ENCODE measurements around the gene STIM2. TPM values are rescaled to one million over a fixed set of nuclear protein-coding genes. Genes with fewer than 3 reads are reported as not detected.

Gene STIM2
- total and polyA plus RNA-seq, 10 of the 15 experiments (the other 5 are each of a cell fraction or from before 2014, with no cell fraction given): 4.7 to 41.5 (median 16.9) TPM

DNA sequence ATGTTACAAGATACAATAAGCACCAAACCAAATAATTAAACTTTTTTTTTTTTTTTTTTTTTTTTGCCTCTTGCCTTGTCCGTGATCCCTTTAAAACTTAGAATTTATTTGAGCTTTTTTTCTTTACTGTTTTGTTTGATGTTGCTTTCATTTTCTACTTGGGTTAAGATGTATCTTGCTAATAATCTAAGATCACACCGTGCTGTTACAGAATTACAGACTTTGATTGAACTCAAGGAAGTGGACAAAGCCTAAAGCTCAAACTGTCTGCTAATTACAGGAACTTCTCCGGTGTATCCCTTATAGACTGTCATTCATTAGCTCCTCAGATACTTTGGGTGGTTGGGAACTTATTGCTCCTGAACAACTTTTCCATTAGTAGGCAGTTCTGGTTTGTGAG, 26.5 kb downstream of the STIM2 start:
- Histone ChIP-seq H3K36me3 (ENCODE audit: control insufficient read depth in 2 of 2, insufficient read depth in 2 of 2, low read length in 1 of 2) (no peaks in the 10 kb centered on the region), H3K27ac (ENCODE audit: control insufficient read depth, insufficient read depth) (no peak overlapping the region), H3K4me3 (no peak overlapping the region), H3K4me2 (ENCODE audit: control insufficient read depth, insufficient read depth) (peak overlapping the region; percentile 45; the same call in 1 of the 2 replicates), H3K9me3 (replicated peaks; ENCODE audit: control insufficient read depth, insufficient read depth, low read length) (peaks cover 1% of the 10 kb centered on the region; the same call in 2 of the 3 replicates), H3K9ac (ENCODE audit: control insufficient read depth, insufficient read depth, low read length) (no peak overlapping the region), H3K27me3 (replicated peaks in 1 of 2; ENCODE audit: control insufficient read depth in 2 of 2, insufficient read depth in 2 of 2, low read length in 1 of 2) (no peaks in the 10 kb centered on the region), H4K20me1 (ENCODE audit: control insufficient read depth, insufficient read depth) (no peaks in the 10 kb centered on the region), H2AFZ (ENCODE audit: control insufficient read depth, low read depth, low read length) (no peak overlapping the region; the same call in 1 of the 2 replicates), H3K79me2 (ENCODE audit: control insufficient read depth, insufficient read depth, low read length) (peaks cover 32% of the 10 kb centered on the region), H3K4me1 (ENCODE audit: control insufficient read depth, insufficient read depth, low read length) (peaks cover 30% of the 10 kb centered on the region)
- no peak for ATAC-seq
- ChIA-PET POLR2A (interaction anchor here (0.6 to 5.6 kb wide), 15 partner anchors 19 to 1575 kb away, joined by 3 to 51 read pairs (median 4); partner anchors contain the start of gene STIM2), CTCF (interaction anchor here (0.6 to 3.7 kb wide), 9 partner anchors 11 to 113 kb away, joined by 3 to 22 read pairs (median 3); no protein-coding TSS in a partner anchor), SMC1A (ENCODE audit: uncharacterized antibody, unreplicated experiment) (interaction anchor here (0.6 to 6.6 kb wide), 20 partner anchors 9 to 142 kb away, joined by 3 to 116 read pairs (median 9); partner anchors contain the start of gene STIM2), RAD21 (ENCODE audit: unreplicated experiment) (interaction anchor here (0.7 to 6.5 kb wide), 17 partner anchors 13 to 122 kb away, joined by 3 to 82 read pairs (median 11); partner anchors contain the start of gene STIM2)
- WGBS (ENCODE audit: insufficient coverage, insufficient replicate concordance, low lambda C conversion rate, missing lambda C conversion rate): 76% methylated on average over 3 of the region's 3 CpGs
- TF ChIP-seq, protein P1, sequence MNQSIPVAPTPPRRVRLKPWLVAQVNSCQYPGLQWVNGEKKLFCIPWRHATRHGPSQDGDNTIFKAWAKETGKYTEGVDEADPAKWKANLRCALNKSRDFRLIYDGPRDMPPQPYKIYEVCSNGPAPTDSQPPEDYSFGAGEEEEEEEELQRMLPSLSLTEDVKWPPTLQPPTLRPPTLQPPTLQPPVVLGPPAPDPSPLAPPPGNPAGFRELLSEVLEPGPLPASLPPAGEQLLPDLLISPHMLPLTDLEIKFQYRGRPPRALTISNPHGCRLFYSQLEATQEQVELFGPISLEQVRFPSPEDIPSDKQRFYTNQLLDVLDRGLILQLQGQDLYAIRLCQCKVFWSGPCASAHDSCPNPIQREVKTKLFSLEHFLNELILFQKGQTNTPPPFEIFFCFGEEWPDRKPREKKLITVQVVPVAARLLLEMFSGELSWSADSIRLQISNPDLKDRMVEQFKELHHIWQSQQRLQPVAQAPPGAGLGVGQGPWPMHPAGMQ (IDR thresholded peaks at IDR 0.05; ENCODE audit: borderline replicate concordance): no peak
- no peak for TF ChIP-seq IRF4 (IDR thresholded peaks at IDR 0.05; ENCODE audit: low read depth, low read length)
- no peak for TF ChIP-seq HDAC2 (IDR thresholded peaks at IDR 0.05)
- no peak for TF ChIP-seq GABPA (IDR thresholded peaks at IDR 0.05; ENCODE audit: low read depth)
- no peak for TF ChIP-seq SP1 (IDR thresholded peaks at IDR 0.05; ENCODE audit: low read depth, low read length)
- TF ChIP-seq, protein P2, sequence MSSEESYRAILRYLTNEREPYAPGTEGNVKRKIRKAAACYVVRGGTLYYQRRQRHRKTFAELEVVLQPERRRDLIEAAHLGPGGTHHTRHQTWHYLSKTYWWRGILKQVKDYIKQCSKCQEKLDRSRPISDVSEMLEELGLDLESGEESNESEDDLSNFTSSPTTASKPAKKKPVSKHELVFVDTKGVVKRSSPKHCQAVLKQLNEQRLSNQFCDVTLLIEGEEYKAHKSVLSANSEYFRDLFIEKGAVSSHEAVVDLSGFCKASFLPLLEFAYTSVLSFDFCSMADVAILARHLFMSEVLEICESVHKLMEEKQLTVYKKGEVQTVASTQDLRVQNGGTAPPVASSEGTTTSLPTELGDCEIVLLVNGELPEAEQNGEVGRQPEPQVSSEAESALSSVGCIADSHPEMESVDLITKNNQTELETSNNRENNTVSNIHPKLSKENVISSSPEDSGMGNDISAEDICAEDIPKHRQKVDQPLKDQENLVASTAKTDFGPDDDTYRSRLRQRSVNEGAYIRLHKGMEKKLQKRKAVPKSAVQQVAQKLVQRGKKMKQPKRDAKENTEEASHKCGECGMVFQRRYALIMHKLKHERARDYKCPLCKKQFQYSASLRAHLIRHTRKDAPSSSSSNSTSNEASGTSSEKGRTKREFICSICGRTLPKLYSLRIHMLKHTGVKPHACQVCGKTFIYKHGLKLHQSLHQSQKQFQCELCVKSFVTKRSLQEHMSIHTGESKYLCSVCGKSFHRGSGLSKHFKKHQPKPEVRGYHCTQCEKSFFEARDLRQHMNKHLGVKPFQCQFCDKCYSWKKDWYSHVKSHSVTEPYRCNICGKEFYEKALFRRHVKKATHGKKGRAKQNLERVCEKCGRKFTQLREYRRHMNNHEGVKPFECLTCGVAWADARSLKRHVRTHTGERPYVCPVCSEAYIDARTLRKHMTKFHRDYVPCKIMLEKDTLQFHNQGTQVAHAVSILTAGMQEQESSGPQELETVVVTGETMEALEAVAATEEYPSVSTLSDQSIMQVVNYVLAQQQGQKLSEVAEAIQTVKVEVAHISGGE (CRISPR knock-in tag; IDR thresholded peaks at IDR 0.05): no peak
- TF ChIP-seq ZNF384 (IDR thresholded peaks at IDR 0.05; ENCODE audit: borderline replicate concordance, low read depth, low read length): 0 out of 2 replicates have a peak, but pooled peaks have one; percentile 30
- TF ChIP-seq RAD21 (IDR thresholded peaks at IDR 0.05; ENCODE audit: insufficient read depth, low read depth, low read length): no peak
- FAIRE-seq: no peak
- no peak for DNase-seq (ENCODE audit: low read depth, low spot score)
- BruUV-seq (replicated peaks): no TSS peak
- intact Hi-C loops (cut with micrococcal nuclease; ENCODE audit: unreplicated experiment) (no loop called here), in situ Hi-C loops (cut with MboI) (loop anchor here (10.0 kb wide), 1 partner anchor 108 kb away; no protein-coding TSS in a partner anchor)

All from GM12878 (cell line).